Fibroblast of lung (primary cell): ENCODE measurements around the gene NDUFA11.

Experiments used
- EZH2 ChIP-seq: IDR thresholded peaks from 2 replicates; pipeline ENCODE4 v1.5.1; 2012; ENCODE audit warnings: low read length, control low read depth, mild to moderate bottlenecking; ENCODE audit errors: missing control alignments
- TF ChIP-seq, protein P1 (sequence below), 2 donors: IDR thresholded peaks in 1 of 2; conservative IDR thresholded peaks in 1 of 2; 1 replicate in 1 of 2; 2 replicates in 1 of 2; pipeline ENCODE4 v1.5.1; 2011 to 2012; ENCODE audit warnings: low read length in 2 of 2, control low read depth in 1 of 2, inconsistent platforms in 1 of 2, low read depth in 1 of 2, mild to moderate bottlenecking in 1 of 2

DNA sequence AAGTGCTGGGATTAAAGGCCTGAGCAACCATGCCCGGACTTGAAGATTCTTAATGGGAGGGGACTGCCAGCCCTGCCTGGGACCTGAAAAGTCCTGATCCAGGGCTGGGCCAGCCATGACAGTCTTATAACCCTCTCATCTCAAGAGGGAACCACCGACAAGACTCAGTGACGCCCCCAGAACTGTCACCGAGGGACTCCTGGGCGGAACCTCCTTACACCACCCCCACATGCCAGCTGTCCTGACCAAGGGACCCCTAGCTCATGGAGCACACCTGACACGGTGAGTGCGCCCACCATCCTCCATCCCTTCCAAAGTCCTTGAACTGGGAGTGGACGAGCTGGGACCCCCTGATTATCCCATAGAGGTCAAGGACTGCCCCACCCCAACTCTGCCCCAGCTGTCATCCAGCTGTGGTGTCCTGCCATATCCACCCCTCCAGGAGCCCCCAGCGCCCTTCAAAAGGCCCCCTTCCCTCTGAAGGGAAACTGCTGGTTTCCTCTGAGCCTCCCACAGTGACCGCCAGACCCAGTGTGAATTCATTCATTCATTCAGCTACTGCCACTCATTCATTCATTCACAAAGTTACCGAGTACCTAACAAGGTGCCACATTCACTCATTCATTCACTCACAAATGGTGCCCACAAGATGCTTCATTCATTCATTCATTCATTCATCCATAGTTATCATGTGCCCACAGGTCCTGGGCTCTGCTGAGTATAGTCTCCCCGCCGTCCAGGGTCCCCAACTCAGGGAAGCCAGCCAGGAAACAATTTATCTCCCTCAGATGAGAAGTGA lies 3.7 kb downstream of the NDUFA11 start:
- TF ChIP-seq EZH2 = no peak
- TF ChIP-seq, protein P1, sequence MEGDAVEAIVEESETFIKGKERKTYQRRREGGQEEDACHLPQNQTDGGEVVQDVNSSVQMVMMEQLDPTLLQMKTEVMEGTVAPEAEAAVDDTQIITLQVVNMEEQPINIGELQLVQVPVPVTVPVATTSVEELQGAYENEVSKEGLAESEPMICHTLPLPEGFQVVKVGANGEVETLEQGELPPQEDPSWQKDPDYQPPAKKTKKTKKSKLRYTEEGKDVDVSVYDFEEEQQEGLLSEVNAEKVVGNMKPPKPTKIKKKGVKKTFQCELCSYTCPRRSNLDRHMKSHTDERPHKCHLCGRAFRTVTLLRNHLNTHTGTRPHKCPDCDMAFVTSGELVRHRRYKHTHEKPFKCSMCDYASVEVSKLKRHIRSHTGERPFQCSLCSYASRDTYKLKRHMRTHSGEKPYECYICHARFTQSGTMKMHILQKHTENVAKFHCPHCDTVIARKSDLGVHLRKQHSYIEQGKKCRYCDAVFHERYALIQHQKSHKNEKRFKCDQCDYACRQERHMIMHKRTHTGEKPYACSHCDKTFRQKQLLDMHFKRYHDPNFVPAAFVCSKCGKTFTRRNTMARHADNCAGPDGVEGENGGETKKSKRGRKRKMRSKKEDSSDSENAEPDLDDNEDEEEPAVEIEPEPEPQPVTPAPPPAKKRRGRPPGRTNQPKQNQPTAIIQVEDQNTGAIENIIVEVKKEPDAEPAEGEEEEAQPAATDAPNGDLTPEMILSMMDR (conservative IDR thresholded peaks at IDR 0.05 in 1 of 2, IDR thresholded peaks at IDR 0.05 in 1 of 2; ENCODE audit: low read depth in 1 of 2, low read length in 2 of 2) = no peak
